Spleen (tissue), 7 donors: ENCODE measurements around the gene MALL.
"Not testable (repeated sequence)": the region's sequence is repeated elsewhere in the genome, so short reads cannot be mapped to it uniquely, and the experiment has no call there.

Experiments
- POLR2AphosphoS5 ChIP-seq, 3 donors: sonication (generic); formaldehyde crosslinking; IDR thresholded peaks; one replicate each; pipeline ENCODE4 v1.5.1; 2017; ENCODE audit warnings: antibody characterized with exemption in 3 of 3
- TF ChIP-seq, protein P1 (sequence below), 11 experiments: fragments of 200-600 bp in 7 of 11; fragments of 450-650 bp in 4 of 11; sonication (generic) in 4 of 11; IDR thresholded peaks in 8 of 11; conservative IDR thresholded peaks in 3 of 11; 1 replicate in 7 of 11; 2 replicates in 4 of 11; pipeline versions ENCODE4 v1.4.0 to v1.8.0; 2016 to 2021; ENCODE audit warnings: antibody characterized with exemption in 11 of 11, inconsistent platforms in 4 of 11, mild to moderate bottlenecking in 1 of 11
- donor health status: DM: no; HTN: no; CAD: no; lungs with moderate emphysema.
- donor health status: DM: no; HTN: no; CAD: no.
- donor health status: DM: no; HTN: no; CAD: no.

DNA sequence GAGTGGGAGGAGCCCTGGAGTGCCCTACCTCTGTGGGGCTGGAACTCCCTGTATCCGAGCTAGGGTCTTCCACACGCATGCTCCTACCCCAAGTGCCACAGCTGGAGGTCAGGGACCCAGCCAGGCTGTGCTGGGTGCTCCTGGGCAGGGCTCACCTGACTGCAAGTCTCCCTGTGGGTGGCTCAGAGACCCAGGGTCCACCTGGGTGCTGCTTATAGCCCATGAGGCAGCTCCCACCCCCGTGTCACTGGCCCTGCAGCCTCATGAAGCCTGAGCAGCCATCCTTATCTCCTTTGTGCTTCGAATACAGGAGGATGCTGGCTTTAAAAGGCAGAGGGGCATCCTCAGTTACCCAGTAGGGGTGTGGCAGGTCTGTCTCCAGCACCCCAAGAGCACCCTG is 14.7 kb downstream of the MALL start:
- TF ChIP-seq, protein P1, sequence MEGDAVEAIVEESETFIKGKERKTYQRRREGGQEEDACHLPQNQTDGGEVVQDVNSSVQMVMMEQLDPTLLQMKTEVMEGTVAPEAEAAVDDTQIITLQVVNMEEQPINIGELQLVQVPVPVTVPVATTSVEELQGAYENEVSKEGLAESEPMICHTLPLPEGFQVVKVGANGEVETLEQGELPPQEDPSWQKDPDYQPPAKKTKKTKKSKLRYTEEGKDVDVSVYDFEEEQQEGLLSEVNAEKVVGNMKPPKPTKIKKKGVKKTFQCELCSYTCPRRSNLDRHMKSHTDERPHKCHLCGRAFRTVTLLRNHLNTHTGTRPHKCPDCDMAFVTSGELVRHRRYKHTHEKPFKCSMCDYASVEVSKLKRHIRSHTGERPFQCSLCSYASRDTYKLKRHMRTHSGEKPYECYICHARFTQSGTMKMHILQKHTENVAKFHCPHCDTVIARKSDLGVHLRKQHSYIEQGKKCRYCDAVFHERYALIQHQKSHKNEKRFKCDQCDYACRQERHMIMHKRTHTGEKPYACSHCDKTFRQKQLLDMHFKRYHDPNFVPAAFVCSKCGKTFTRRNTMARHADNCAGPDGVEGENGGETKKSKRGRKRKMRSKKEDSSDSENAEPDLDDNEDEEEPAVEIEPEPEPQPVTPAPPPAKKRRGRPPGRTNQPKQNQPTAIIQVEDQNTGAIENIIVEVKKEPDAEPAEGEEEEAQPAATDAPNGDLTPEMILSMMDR (IDR thresholded peaks at IDR 0.05 in 8 of 11, conservative IDR thresholded peaks at IDR 0.05 in 3 of 11) = not testable (repeated sequence)
- TF ChIP-seq POLR2AphosphoS5 (IDR thresholded peaks at IDR 0.05) = not testable (repeated sequence)
